Osteoblast (primary cell): ENCODE measurements around the gene E2F1. TPM values are rescaled to one million over a fixed set of nuclear protein-coding genes. Genes with fewer than 3 reads are reported as not detected.

ENCODE experiments used
- DNase-seq: peaks from one replicate; pipeline ENCODE4 v3.0.0; 2011; ENCODE audit warnings: low spot score, mixed read lengths; ENCODE audit not compliant: insufficient read length; ENCODE audit errors: missing footprints
- H2AFZ ChIP-seq: 2 replicates; pipeline ENCODE4 v1.6.0; 2011; ENCODE audit warnings: mild to moderate bottlenecking, low read length
- H3K27ac ChIP-seq: 2 replicates; pipeline ENCODE4 v1.5.1; 2011; ENCODE audit warnings: mild to moderate bottlenecking, low read depth, low read length, moderate library complexity
- H3K27me3 ChIP-seq: 2 replicates; pipeline ENCODE4 v1.6.0; 2012; ENCODE audit warnings: mild to moderate bottlenecking, control low read depth, inconsistent platforms, low read length, moderate library complexity; ENCODE audit not compliant: insufficient read depth
- H3K36me3 ChIP-seq: 2 replicates; pipeline ENCODE4 v1.5.1; 2011; ENCODE audit warnings: mild to moderate bottlenecking, low read length, control low read depth, moderate library complexity; ENCODE audit not compliant: insufficient read depth
- H3K4me1 ChIP-seq: 2 replicates; pipeline ENCODE4 v1.5.1; 2011; ENCODE audit warnings: mild to moderate bottlenecking, low read length, control low read depth, moderate library complexity; ENCODE audit not compliant: insufficient read depth
- H3K4me2 ChIP-seq: 2 replicates; pipeline ENCODE4 v1.6.0; 2011; ENCODE audit warnings: mild to moderate bottlenecking, low read length; ENCODE audit not compliant: insufficient read depth
- H3K4me3 ChIP-seq: fragments of 200-600 bp; sonication (generic); 3 replicates; pipeline ENCODE4 v1.5.1; 2012; ENCODE audit warnings: mild to moderate bottlenecking, low read length, inconsistent platforms; ENCODE audit not compliant: insufficient read depth
- H3K79me2 ChIP-seq: 2 replicates; pipeline ENCODE4 v1.6.0; 2012; ENCODE audit warnings: mild to moderate bottlenecking, low read length, control low read depth, inconsistent platforms; ENCODE audit not compliant: insufficient read depth
- H3K9me3 ChIP-seq: 2 replicates; pipeline ENCODE4 v1.5.1; 2011; ENCODE audit warnings: low read depth, low read length, control low read depth
- H4K20me1 ChIP-seq: 2 replicates; pipeline ENCODE4 v1.6.0; 2012; ENCODE audit warnings: mild to moderate bottlenecking, low read length, control low read depth; ENCODE audit not compliant: insufficient read depth
- total RNA-seq: library from RNA; depleted of rRNA; stranded (reverse); fragments of >200 nt; gene quantifications from 2 replicates; pipeline ENCODE4 v1.2.3, GENCODE V29; 2012
- TF ChIP-seq, protein P1 (sequence below): IDR thresholded peaks from 2 replicates; pipeline ENCODE4 v1.5.1; 2011; ENCODE audit warnings: mild to moderate bottlenecking, low read depth, low read length, moderate library complexity; ENCODE audit errors: extremely low read depth

The E2F1 gene
- total RNA-seq, 1 donor = 1.4 TPM

- TF ChIP-seq, protein P1, sequence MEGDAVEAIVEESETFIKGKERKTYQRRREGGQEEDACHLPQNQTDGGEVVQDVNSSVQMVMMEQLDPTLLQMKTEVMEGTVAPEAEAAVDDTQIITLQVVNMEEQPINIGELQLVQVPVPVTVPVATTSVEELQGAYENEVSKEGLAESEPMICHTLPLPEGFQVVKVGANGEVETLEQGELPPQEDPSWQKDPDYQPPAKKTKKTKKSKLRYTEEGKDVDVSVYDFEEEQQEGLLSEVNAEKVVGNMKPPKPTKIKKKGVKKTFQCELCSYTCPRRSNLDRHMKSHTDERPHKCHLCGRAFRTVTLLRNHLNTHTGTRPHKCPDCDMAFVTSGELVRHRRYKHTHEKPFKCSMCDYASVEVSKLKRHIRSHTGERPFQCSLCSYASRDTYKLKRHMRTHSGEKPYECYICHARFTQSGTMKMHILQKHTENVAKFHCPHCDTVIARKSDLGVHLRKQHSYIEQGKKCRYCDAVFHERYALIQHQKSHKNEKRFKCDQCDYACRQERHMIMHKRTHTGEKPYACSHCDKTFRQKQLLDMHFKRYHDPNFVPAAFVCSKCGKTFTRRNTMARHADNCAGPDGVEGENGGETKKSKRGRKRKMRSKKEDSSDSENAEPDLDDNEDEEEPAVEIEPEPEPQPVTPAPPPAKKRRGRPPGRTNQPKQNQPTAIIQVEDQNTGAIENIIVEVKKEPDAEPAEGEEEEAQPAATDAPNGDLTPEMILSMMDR = no peak
- peak; percentile 46 for DNase-seq
- Histone ChIP-seq H3K4me3 (no peak overlapping the region), H3K9me3 (no peaks in the 10 kb centered on the region), H3K79me2 (no peaks in the 10 kb centered on the region), H3K27ac (no peak overlapping the region), H4K20me1 (no peaks in the 10 kb centered on the region), H3K36me3 (peaks cover 7% of the 10 kb centered on the region), H2AFZ (no peak overlapping the region), H3K4me2 (no peak overlapping the region), H3K4me1 (no peaks in the 10 kb centered on the region), H3K27me3 (no peaks in the 10 kb centered on the region)
Measured at GRCh38 chr20:33704197-33704924, 18.2 kb upstream of the E2F1 start.

DNA sequence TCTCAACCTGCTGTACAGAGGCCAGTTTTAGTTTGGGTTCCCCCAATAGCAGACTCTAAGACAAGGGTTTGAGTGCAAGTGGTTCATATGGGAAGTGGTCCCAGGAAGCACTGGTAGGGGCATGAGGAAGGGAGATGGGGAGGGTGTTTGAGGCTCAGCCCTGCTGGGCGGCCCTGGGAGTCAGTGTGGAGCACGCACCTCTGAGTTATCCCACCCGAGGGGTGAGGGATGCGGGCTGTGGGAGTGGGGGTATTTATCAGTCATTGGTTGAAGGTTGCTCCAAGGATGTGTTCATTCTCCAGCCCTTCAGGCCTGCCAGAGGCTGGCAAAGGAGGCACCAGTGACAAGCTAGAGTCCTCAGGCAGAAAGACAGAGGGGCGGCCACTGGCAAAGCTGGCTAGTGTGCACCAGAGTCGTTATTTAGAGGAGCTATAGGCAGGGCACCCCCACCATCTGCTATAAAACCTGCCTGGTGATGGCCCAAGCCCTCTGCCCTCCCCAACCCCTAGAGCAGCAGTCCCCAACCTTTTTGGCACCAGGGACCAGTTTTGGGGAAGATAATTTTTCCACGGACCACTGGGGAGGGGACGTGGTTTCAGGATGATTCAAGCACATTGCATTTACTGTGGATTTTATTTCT, 17.4 kb upstream of the E2F1 start:
- peak; percentile 61 for DNase-seq
- no peaks in the 10 kb centered on the region for H4K20me1 ChIP-seq
- H2AFZ ChIP-seq = no peak overlapping the region

GRCh38 chr20:33702861-33703260, 16.7 kb upstream of the E2F1 start:
- H3K4me3 ChIP-seq = no peak overlapping the region
- H3K79me2 ChIP-seq = no peaks in the 10 kb centered on the region
- no peaks in the 10 kb centered on the region for H3K4me1 ChIP-seq
- TF ChIP-seq, protein P1 = no peak
- no peak overlapping the region for H2AFZ ChIP-seq
- H3K9me3 ChIP-seq = no peaks in the 10 kb centered on the region
- H3K4me2 ChIP-seq = no peak overlapping the region
- H3K27me3 ChIP-seq = no peaks in the 10 kb centered on the region
- no peaks in the 10 kb centered on the region for H4K20me1 ChIP-seq
- H3K27ac ChIP-seq = no peak overlapping the region
- DNase-seq = no peak
- H3K36me3 ChIP-seq = peaks cover 7% of the 10 kb centered on the region

More for the DNA sequence above, 17.4 kb upstream of the E2F1 start:
- peaks cover 7% of the 10 kb centered on the region for H3K36me3 ChIP-seq
- TF ChIP-seq, protein P1 = no peak
- H3K79me2 ChIP-seq = no peaks in the 10 kb centered on the region
- no peaks in the 10 kb centered on the region for H3K27me3 ChIP-seq
- no peaks in the 10 kb centered on the region for H3K4me1 ChIP-seq
- H3K27ac ChIP-seq = no peak overlapping the region
- H3K4me3 ChIP-seq = no peak overlapping the region
- no peak overlapping the region for H3K4me2 ChIP-seq
- no peaks in the 10 kb centered on the region for H3K9me3 ChIP-seq
